ENCODE data around the gene MAB21L4.

Gene MAB21L4

DNA sequence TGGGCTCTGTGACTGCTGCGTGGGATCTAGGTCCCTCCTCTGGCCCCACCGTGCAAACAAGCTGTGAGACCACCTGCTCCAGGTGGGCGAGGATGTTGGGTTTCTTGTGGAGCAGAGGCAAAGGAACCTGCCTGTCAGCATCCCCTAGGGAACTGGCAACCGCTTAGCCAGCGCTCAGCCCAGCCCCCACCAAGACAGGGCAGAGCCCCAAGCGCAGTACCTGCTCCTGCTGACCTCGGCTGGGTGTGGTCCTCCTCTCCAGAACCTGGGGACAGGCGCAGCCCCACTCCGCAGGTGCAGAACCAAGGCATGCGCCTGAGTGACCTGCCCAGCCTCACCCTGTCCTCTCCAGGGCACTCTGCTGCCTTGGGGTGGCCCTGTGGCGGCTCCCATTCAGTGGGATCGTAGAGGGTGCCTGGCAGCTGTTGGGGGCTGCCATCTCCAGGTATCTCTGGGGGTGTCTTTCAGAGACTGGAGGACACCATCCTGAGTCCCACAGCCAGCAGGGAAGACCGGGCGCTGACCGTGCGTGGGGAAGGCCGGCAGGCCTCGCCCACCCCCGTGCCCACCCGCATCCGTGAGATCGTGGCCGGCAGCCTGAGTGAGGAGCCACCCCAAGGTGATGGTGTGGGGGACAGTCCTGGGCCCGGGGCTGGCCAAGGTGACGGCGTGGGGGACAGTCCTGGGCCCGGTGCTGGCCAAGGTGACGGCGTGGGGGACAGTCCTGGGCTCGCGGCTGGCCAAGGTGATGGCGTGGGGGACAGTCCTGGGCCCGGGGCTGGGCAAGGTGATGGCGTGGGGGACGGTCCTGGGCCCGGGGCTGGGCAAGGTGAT, 22.5 kb upstream of the MAB21L4 start:
- H3K27ac Mint-ChIP-seq, result no peak overlapping the region

GRCh38 chr2:240917684-240918257, 21.8 kb upstream of the MAB21L4 start:
- no peak for DNase-seq (ENCODE audit: low spot score in 2 of 2)
- no peaks in the 10 kb centered on the region for H3K36me3 Mint-ChIP-seq
- no peak overlapping the region for H3K4me3 Mint-ChIP-seq
- H3K4me1 Mint-ChIP-seq, result no peaks in the 10 kb centered on the region
- ATAC-seq, result no peak
- no peak overlapping the region for H3K27ac Mint-ChIP-seq
- H3K9me3 Mint-ChIP-seq, result no peaks in the 10 kb centered on the region

More for the DNA sequence above, 22.5 kb upstream of the MAB21L4 start:
- DNase-seq (ENCODE audit: low spot score in 2 of 2) (no peak), ATAC-seq (no peak)
- Mint-ChIP-seq H3K4me1 (no peaks in the 10 kb centered on the region), H3K9me3 (no peaks in the 10 kb centered on the region), H3K36me3 (no peaks in the 10 kb centered on the region), H3K4me3 (no peak overlapping the region)

DNA sequence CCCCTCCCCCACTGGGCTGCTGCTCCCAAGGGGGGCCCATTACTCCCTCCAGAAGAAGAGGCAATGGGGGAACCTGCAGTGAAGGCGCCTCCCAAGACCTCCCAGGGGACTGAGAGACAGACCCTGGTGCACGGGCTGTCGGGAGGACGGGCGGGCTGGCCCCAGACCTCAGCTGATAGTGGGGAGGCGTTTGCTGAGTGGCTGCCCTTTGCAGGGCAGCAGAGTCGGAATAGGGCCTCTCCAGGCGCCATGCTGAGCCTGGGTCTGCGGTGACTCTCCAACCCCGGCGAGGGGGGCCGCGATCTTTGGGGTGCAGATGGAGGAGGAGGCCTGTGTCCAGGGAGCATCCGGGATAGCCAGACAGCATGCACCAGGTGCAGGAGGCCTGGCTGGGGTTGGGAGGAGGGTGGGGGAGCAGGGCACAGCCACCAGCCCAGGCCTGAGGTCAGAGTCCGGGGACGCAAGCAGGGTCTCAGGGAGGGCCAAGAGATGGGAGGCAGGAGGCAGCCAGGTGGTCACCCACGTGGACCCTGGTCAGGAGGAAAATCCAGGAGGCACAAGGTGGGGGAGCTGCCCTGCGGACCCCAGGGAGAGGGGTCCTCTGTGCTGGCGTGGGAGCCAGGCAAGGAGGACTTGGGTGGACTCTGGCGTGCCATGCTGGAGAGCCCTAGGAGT, 21.2 kb upstream of the MAB21L4 start:
- no peak for ATAC-seq
- no peaks in the 10 kb centered on the region for H3K9me3 Mint-ChIP-seq
- DNase-seq (ENCODE audit: low spot score in 2 of 2), result no peak
- no peak overlapping the region for H3K27ac Mint-ChIP-seq
- H3K4me3 Mint-ChIP-seq, result no peak overlapping the region
- H3K36me3 Mint-ChIP-seq, result no peaks in the 10 kb centered on the region
- no peaks in the 10 kb centered on the region for H3K4me1 Mint-ChIP-seq

GRCh38 chr2:240916571-240917008, 20.6 kb upstream of the MAB21L4 start:
- DNase-seq (ENCODE audit: low spot score in 2 of 2) (no peak), ATAC-seq (no peak)
- H3K27ac Mint-ChIP-seq, result no peak overlapping the region
- H3K36me3 Mint-ChIP-seq, result no peaks in the 10 kb centered on the region
- H3K4me1 Mint-ChIP-seq, result no peaks in the 10 kb centered on the region
- no peaks in the 10 kb centered on the region for H3K9me3 Mint-ChIP-seq
- H3K4me3 Mint-ChIP-seq, result no peak overlapping the region

DNA sequence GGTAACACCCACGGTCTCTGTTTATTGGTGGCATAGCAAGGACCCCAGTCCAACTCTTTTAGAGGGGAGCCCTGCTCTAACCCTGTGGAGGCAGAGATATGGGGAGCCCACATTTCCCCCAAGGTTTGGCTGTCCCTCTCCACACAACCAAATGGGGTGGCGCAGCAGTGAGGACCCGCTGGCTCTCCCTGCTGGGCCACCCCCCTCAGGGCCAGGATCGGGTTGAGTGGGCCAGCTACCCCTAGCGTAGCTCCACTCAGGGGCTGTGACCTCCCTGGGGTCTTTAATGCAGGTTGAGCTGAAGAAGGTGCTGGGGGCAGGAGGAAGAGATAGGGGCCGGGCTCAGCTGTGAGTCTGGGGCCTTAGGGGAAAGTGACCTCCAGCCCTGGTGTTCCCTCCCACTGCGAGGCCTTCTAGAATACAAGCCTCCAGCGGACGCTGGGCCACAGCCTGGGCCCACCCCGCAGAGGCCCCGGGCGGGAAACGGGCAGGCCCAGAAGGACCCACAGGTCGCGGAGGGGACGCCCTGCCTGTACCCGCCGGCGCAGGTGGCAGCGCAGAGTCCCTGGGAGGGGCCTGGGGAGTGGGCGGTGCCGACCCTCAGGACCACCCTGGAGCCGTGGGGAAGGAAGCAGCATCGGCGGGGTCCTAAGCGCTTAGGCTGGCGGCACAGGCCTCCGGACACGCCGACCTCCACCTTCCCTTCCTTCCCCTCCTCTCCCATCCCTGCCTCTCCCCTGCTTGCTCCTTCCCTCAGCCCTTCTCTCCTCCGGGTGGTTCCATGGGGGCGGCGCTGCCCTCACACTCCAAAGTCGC, 19.8 kb upstream of the MAB21L4 start:
- no peak overlapping the region for H3K27ac Mint-ChIP-seq
- DNase-seq (ENCODE audit: low spot score in 2 of 2), result no peak
- no peak for ATAC-seq
- H3K36me3 Mint-ChIP-seq, result no peaks in the 10 kb centered on the region
- H3K9me3 Mint-ChIP-seq, result no peaks in the 10 kb centered on the region
- H3K4me3 Mint-ChIP-seq, result no peak overlapping the region
- no peaks in the 10 kb centered on the region for H3K4me1 Mint-ChIP-seq

DNA sequence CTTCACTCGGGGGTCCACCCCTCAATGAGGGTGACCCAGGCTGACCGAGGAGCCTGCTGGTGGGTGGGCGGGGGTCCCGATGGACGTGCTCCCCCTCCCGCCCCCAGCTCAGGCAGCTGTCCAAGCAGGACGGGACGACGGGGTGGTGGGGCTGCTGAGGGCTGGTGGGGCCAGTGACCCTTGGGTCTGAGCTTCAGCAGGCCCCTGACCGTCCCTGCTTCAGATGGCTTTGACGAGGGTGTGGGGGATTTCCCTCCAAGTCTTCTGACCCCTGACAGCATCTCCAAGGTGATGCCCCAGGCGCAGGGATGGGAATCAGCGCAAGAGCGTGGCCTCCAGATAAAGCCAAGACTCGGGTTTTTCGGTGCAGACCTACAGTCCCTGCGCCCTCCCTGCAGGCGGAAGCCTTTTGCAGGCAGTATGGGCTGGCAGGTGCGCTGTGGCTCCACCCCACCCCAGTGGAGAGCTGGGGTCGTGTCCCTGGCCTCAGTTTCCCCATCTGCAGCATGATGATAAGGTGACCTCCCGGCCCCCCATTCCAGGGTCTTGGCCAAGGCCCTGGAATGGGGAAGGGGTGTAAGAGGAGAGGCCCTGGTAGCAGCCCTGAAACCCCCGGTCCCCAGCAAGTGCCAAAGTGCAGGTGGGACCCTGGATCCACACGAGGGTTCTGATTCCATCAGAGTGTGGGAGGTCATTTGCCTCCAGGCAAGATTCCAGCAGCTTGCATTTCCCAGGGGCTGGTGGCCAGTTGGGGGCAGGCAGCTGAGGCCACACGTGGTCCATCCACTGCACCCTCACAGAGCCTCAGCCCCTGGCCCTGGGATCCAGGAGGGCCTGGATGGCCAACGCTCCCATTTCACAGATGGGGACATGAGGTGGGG, 18.9 kb upstream of the MAB21L4 start:
- Mint-ChIP-seq H3K4me1 (no peaks in the 10 kb centered on the region), H3K36me3 (no peaks in the 10 kb centered on the region), H3K4me3 (no peak overlapping the region), H3K27ac (no peak overlapping the region), H3K9me3 (no peaks in the 10 kb centered on the region)
- ATAC-seq, result no peak
- no peak for DNase-seq (ENCODE audit: low spot score in 2 of 2)

GRCh38 chr2:240913810-240914644, 18.1 kb upstream of the MAB21L4 start:
- Mint-ChIP-seq H3K36me3 (no peaks in the 10 kb centered on the region), H3K4me1 (no peaks in the 10 kb centered on the region), H3K9me3 (no peaks in the 10 kb centered on the region), H3K4me3 (no peak overlapping the region), H3K27ac (no peak overlapping the region)
- ATAC-seq (no peak), DNase-seq (ENCODE audit: low spot score in 2 of 2) (peak; percentile 53 to 85)

- H3K27ac Mint-ChIP-seq, result no peak overlapping the region
- H3K4me3 Mint-ChIP-seq, result no peak overlapping the region
- ATAC-seq, result no peak
- no peaks in the 10 kb centered on the region for H3K36me3 Mint-ChIP-seq
- no peaks in the 10 kb centered on the region for H3K9me3 Mint-ChIP-seq
- DNase-seq (ENCODE audit: low spot score in 2 of 2), result no peak
- no peaks in the 10 kb centered on the region for H3K4me1 Mint-ChIP-seq
Observed at GRCh38 chr2:240912878-240913809, 17.2 kb upstream of the MAB21L4 start.

DNA sequence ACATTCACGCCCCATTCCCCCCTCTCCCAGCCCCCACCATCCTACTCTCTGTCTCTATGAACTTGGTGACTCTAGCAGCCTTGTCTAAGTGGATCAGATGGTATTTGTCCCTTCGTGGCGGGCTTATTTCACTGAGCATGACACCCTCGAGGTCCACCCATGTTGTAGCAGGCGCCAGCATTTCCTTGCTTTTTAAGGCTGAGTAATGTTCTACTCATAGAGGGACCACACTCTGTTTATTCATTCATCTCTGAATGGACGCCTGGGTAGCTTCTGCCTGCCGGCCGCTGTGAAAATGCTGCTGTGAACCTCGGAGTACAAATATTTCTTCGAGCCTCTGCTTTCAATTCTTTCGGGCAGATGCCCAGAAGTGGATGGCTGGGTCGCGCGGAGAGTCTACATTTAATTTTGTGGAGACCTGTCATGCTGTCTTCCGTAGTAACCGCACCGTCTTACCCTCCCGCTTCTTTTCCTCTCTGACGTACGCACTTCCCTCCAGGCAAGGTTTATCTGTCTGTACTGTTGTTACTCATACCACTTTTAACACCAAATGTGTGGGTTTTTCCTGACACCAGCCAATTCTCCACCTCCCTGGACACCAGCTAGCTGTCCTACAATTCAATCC, 15.8 kb upstream of the MAB21L4 start:
- no peak for DNase-seq (ENCODE audit: low spot score in 2 of 2)
- no peak overlapping the region for H3K4me3 Mint-ChIP-seq
- H3K9me3 Mint-ChIP-seq, result no peaks in the 10 kb centered on the region
- no peak for ATAC-seq
- H3K4me1 Mint-ChIP-seq, result no peaks in the 10 kb centered on the region
- no peak overlapping the region for H3K27ac Mint-ChIP-seq
- no peaks in the 10 kb centered on the region for H3K36me3 Mint-ChIP-seq

GRCh38 chr2:240909216-240909974, 13.4 kb upstream of the MAB21L4 start:
- Mint-ChIP-seq H3K27ac (no peak overlapping the region), H3K4me3 (no peak overlapping the region), H3K36me3 (no peaks in the 10 kb centered on the region), H3K4me1 (no peaks in the 10 kb centered on the region), H3K9me3 (no peaks in the 10 kb centered on the region)
- no peak for ATAC-seq
- no peak for DNase-seq (ENCODE audit: low spot score in 2 of 2)

GRCh38 chr2:240906911-240907590, 11.1 kb upstream of the MAB21L4 start:
- no peak overlapping the region for H3K27ac Mint-ChIP-seq
- no peaks in the 10 kb centered on the region for H3K36me3 Mint-ChIP-seq
- no peaks in the 10 kb centered on the region for H3K4me1 Mint-ChIP-seq
- H3K4me3 Mint-ChIP-seq, result no peak overlapping the region
- DNase-seq (ENCODE audit: low spot score in 2 of 2) (no peak), ATAC-seq (no peak)
- no peaks in the 10 kb centered on the region for H3K9me3 Mint-ChIP-seq
